Measurements from ENCODE around the gene CDK1. TPM values are rescaled to one million over a fixed set of nuclear protein-coding genes. Genes with fewer than 3 reads are reported as not detected.

CDK1 gene
- total and polyA plus RNA-seq, 8 donors: 9.2 to 121 (median 73.3) TPM

GRCh38 chr10:60735244-60735643 is 43.0 kb upstream of the CDK1 start:
- intact Hi-C loops (cut with DNase I): no loop called here
- no peak overlapping the region for H3K4me3 ChIP-seq
- peaks cover 0 to 15% of the 10 kb centered on the region in 2 donors for H3K4me1 ChIP-seq
- ATAC-seq: no peak
- peaks cover 4 to 53% of the 10 kb centered on the region in 2 donors for H3K27me3 ChIP-seq
- H3K36me3 ChIP-seq: no peaks in the 10 kb centered on the region
- no peak overlapping the region for H3K27ac ChIP-seq
- no peak for TF ChIP-seq CTCF (IDR thresholded peaks at IDR 0.05)
- H3K9me3 ChIP-seq: no peaks in the 10 kb centered on the region
- DNase-seq: no peak

- Histone ChIP-seq H3K27me3 (peaks cover 4 to 43% of the 10 kb centered on the region in 2 donors), H3K27ac (no peak overlapping the region), H3K4me3 (no peak overlapping the region), H3K36me3 (no peaks in the 10 kb centered on the region), H3K4me1 (peaks cover 0 to 15% of the 10 kb centered on the region in 2 donors), H3K9me3 (no peaks in the 10 kb centered on the region)
- DNase-seq (no peak), ATAC-seq (no peak)
- no peak for TF ChIP-seq CTCF (IDR thresholded peaks at IDR 0.05)
- intact Hi-C loops (cut with DNase I): no loop called here
Measured at GRCh38 chr10:60737242-60737641, 41.0 kb upstream of the CDK1 start.

- no peak for TF ChIP-seq CTCF (IDR thresholded peaks at IDR 0.05)
- Histone ChIP-seq H3K9me3 (no peaks in the 10 kb centered on the region), H3K36me3 (no peaks in the 10 kb centered on the region), H3K4me1 (no peaks in the 10 kb centered on the region), H3K4me3 (no peak overlapping the region), H3K27me3 (peaks cover 0 to 20% of the 10 kb centered on the region in 2 donors), H3K27ac (no peak overlapping the region)
- no peak for ATAC-seq
- DNase-seq: no peak
- intact Hi-C loops (cut with DNase I): no loop called here
Measured at GRCh38 chr10:60739558-60739957, 38.7 kb upstream of the CDK1 start.

GRCh38 chr10:60742512-60742911 is 35.8 kb upstream of the CDK1 start:
- no peak for DNase-seq
- no peaks in the 10 kb centered on the region for H3K9me3 ChIP-seq
- intact Hi-C loops (cut with DNase I): no loop called here

GRCh38 chr10:60747817-60748469 is 30.3 kb upstream of the CDK1 start:
- intact Hi-C loops (cut with DNase I): no loop called here
- peak; percentile 66 for ATAC-seq
- Histone ChIP-seq H3K4me3 (no peak overlapping the region), H3K9me3 (no peaks in the 10 kb centered on the region), H3K4me1 (no peaks in the 10 kb centered on the region), H3K27ac (no peak overlapping the region), H3K36me3 (no peaks in the 10 kb centered on the region), H3K27me3 (no peaks in the 10 kb centered on the region)
- no peak for TF ChIP-seq CTCF (IDR thresholded peaks at IDR 0.05)
- no peak for DNase-seq

More at GRCh38 chr10:60742512-60742911, 35.8 kb upstream of the CDK1 start:
- no peak for ATAC-seq
- no peak for TF ChIP-seq CTCF (IDR thresholded peaks at IDR 0.05)
- H3K36me3 ChIP-seq: no peaks in the 10 kb centered on the region
- H3K27ac ChIP-seq: no peak overlapping the region
- H3K4me3 ChIP-seq: no peak overlapping the region
- no peaks in the 10 kb centered on the region for H3K4me1 ChIP-seq
- no peaks in the 10 kb centered on the region for H3K27me3 ChIP-seq

Data from left lung (tissue), 10 donors.